GM23248 (cell line): ENCODE results near the gene SCO2. TPM values are rescaled to one million over a fixed set of nuclear protein-coding genes. Genes with fewer than 3 reads are reported as not detected.

ENCODE experiments used
- DNase-seq: peaks from one replicate; pipeline ENCODE4 v3.0.0-alpha.2; 2015
- H2AFZ ChIP-seq: fragments of 200-600 bp; sonication (generic); 2 replicates; pipeline ENCODE4 v1.6.1; 2016; ENCODE audit warnings: antibody characterized with exemption
- H3F3A ChIP-seq: fragments of 200-600 bp; sonication (generic); 2 replicates; pipeline ENCODE4 v1.6.1; 2016; ENCODE audit warnings: mild to moderate bottlenecking, antibody characterized with exemption, mixed run types; ENCODE audit not compliant: insufficient read depth
- H3K27ac ChIP-seq: fragments of 200-600 bp; sonication (generic); 2 replicates; pipeline ENCODE4 v1.5.1; 2016; ENCODE audit warnings: mild to moderate bottlenecking
- H3K27me3 ChIP-seq: fragments of 200-600 bp; sonication (generic); replicated peaks from 2 replicates; pipeline ENCODE4 v1.6.1; 2016; ENCODE audit warnings: mild to moderate bottlenecking; ENCODE audit not compliant: insufficient read depth
- H3K36me3 ChIP-seq: fragments of 200-600 bp; sonication (generic); 2 replicates; pipeline ENCODE4 v1.6.1; 2016; ENCODE audit warnings: low read depth, mild to moderate bottlenecking
- H3K4me1 ChIP-seq: fragments of 200-600 bp; sonication (generic); 2 replicates; pipeline ENCODE4 v1.6.1; 2016; ENCODE audit warnings: mild to moderate bottlenecking; ENCODE audit not compliant: insufficient read depth
- H3K4me2 ChIP-seq: fragments of 200-600 bp; sonication (generic); one replicate; pipeline ENCODE4 v1.6.1; 2016; ENCODE audit warnings: mild to moderate bottlenecking; ENCODE audit not compliant: unreplicated experiment
- H3K4me3 ChIP-seq: fragments of 200-600 bp; sonication (generic); 2 replicates; pipeline ENCODE4 v1.5.1; 2016; ENCODE audit warnings: mild to moderate bottlenecking
- H3K79me2 ChIP-seq: fragments of 200-600 bp; sonication (generic); 2 replicates; pipeline ENCODE4 v1.6.1; 2016; ENCODE audit warnings: mild to moderate bottlenecking; ENCODE audit not compliant: insufficient read depth
- H3K9ac ChIP-seq: fragments of 200-600 bp; sonication (generic); 2 replicates; pipeline ENCODE4 v1.6.1; 2016; ENCODE audit warnings: mild to moderate bottlenecking
- H3K9me2 ChIP-seq: fragments of 200-600 bp; sonication (generic); 2 replicates; pipeline ENCODE4 v1.6.1; 2016; ENCODE audit warnings: mixed run types, mild to moderate bottlenecking, moderate library complexity; ENCODE audit not compliant: insufficient read depth
- H3K9me3 ChIP-seq: fragments of 200-600 bp; sonication (generic); one replicate; pipeline ENCODE4 v1.6.1; 2017; ENCODE audit warnings: low read depth
- H4K20me1 ChIP-seq: fragments of 200-600 bp; sonication (generic); 2 replicates; pipeline ENCODE4 v1.6.0; 2016; ENCODE audit not compliant: insufficient read depth
- EZH2 ChIP-seq: fragments of 200-600 bp; sonication (generic); IDR thresholded peaks from 2 replicates; pipeline ENCODE4 v1.6.1; 2018; ENCODE audit warnings: antibody characterized with exemption, mild to moderate bottlenecking; ENCODE audit not compliant: insufficient read depth, poor library complexity, severe bottlenecking
- EZH2phosphoT487 ChIP-seq: fragments of 200-600 bp; sonication (generic); IDR thresholded peaks from 2 replicates; pipeline ENCODE4 v1.6.1; 2018; ENCODE audit warnings: antibody characterized with exemption, moderate library complexity, mild to moderate bottlenecking, low read depth; ENCODE audit not compliant: insufficient read depth
- WGBS, 2 experiments: methylation state at CpG; one replicate each; pipeline ENCODE4 v1.1.6; 2015 to 2017; ENCODE audit warnings: low lambda C conversion rate in 2 of 2, low coverage in 1 of 2; ENCODE audit errors: missing lambda C conversion rate in 2 of 2; 5-methylcytosine and 5-hydroxymethylcytosine counted together
- in situ Hi-C: fragments of 300-500 bp; cut with MboI; formaldehyde crosslinking; loops from 2 replicates; pipeline ENCODE4 v1.15.0; 2020
- polyA plus RNA-seq: library from polyadenylated mRNA; unstranded; fragments of >200 nt; fragmentation: Nextera tagmentation; extraction: Ambion mirVana; gene quantifications from 2 replicates; pipeline ENCODE4 v1.2.1, GENCODE V29; 2016
- total RNA-seq: library from RNA; depleted of rRNA; stranded (reverse); fragments of >200 nt; shearing (Covaris generic); gene quantifications from 2 replicates; pipeline ENCODE4 v1.2.3, GENCODE V29; 2014

Gene SCO2
- total and polyA plus RNA-seq, 2 experiments from 2014 or later, result 8.4 to 11.0 TPM

GRCh38 chr22:50524676-50525103, 708 bp downstream of the SCO2 start:
- peaks cover 34% of the 10 kb centered on the region for H3K79me2 ChIP-seq
- no peaks in the 10 kb centered on the region for H3K4me1 ChIP-seq
- 7 to 15% methylated on average over 17 to 19 of the region's 19 CpGs for WGBS, 2 experiments
- no peaks in the 10 kb centered on the region for H3K9me3 ChIP-seq
- peak; percentile 65 for DNase-seq
- H3K36me3 ChIP-seq, result 0 out of 2 replicates have a peak, but pooled peaks cover 6% of the 10 kb centered on the region
- H3K9me2 ChIP-seq, result no peaks in the 10 kb centered on the region
- peak overlapping the region; percentile 85 for H3K9ac ChIP-seq
- H3K4me2 ChIP-seq, result peak overlapping the region; percentile 91
- peaks cover 16% of the 10 kb centered on the region; the same call in 1 of the 2 replicates for H3F3A ChIP-seq
- H3K27ac ChIP-seq, result peak overlapping the region; percentile 84
- TF ChIP-seq EZH2, result no peak
- TF ChIP-seq EZH2phosphoT487, result no peak
- H3K27me3 ChIP-seq, result no peaks in the 10 kb centered on the region
- H4K20me1 ChIP-seq, result no peaks in the 10 kb centered on the region
- peak overlapping the region; percentile 77 for H3K4me3 ChIP-seq
- in situ Hi-C loops, result no loop called here
- peak overlapping the region; percentile 24 for H2AFZ ChIP-seq

DNA sequence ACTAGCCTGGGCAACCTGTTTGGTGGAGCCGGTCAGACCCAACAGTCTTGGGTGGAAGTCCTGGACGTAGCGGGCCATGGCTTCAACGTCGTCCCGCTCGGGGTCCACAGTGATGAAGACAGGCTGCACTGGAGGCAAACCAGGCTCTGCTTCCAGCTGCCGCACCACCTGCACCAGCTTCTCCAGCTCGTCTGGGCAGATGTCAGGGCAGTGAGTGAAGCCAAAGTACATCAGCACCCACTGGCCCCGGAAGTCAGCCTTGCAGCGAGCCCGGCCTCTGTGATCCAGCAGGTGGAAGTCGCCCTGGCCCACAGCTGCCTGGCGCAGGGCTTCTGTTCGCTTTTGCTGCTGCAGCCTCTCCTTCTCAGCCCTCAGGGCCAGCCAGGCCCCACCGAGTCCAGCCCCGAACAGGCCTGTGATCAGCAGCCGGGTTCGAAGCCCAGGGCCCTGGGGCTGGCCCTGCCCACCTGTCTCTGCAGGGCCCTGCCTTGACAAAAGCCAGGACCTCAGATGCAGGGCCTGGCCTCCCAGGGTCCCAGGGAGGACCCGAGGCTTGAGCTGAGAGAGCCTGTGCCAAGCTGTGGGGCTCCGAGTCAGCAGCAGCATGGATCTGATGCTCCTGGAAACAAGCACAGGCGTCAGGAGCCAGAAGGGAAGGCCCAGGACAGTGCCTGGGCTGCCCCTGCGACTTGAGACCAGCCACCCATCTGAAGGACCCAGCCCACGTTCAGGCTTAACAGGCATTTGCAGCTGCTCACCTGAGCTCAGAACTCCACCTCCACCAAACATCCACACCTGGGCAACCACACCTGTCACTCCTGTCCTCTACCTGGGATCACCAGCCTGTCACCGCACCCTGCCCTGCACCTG, 1.4 kb downstream of the SCO2 start:
- Histone ChIP-seq H3F3A (peaks cover 16% of the 10 kb centered on the region; the same call in 1 of the 2 replicates), H3K9ac (peak overlapping the region; percentile 85), H4K20me1 (no peaks in the 10 kb centered on the region), H3K9me3 (no peaks in the 10 kb centered on the region), H3K9me2 (no peaks in the 10 kb centered on the region), H3K79me2 (peaks cover 34% of the 10 kb centered on the region), H3K36me3 (0 out of 2 replicates have a peak, but pooled peaks cover 6% of the 10 kb centered on the region), H3K4me1 (no peaks in the 10 kb centered on the region), H3K27ac (peak overlapping the region; percentile 84), H3K4me3 (peak overlapping the region; percentile 77), H3K27me3 (no peaks in the 10 kb centered on the region), H2AFZ (no peak overlapping the region), H3K4me2 (peak overlapping the region; percentile 91)
- in situ Hi-C loops, result no loop called here
- DNase-seq, result no peak
- no peak for TF ChIP-seq EZH2
- TF ChIP-seq EZH2phosphoT487, result no peak
- WGBS, 2 experiments, result 68 to 72% methylated on average over 24 to 25 of the region's 25 CpGs

DNA sequence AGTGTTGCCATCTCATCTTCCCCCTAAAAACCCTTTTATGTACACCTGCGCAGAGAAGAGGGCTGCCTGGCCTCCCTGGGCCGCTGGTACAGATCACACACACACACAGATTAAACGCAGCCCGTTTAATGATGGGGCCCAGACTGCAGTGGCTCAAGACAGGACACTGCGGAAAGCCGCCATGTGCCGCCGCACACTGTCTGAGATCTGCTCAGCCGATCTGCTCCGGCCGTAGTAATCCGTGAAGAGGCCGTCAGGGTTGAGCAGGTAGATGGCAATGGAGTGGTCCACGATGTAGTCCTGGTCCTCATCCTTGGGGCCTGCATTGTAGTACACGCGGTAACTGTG, 2.0 kb downstream of the SCO2 start:
- Histone ChIP-seq H3K9me3 (no peaks in the 10 kb centered on the region), H3K4me2 (no peak overlapping the region), H3K9me2 (no peaks in the 10 kb centered on the region), H3K4me1 (no peaks in the 10 kb centered on the region), H3F3A (peaks cover 10% of the 10 kb centered on the region; the same call in 1 of the 2 replicates), H4K20me1 (no peaks in the 10 kb centered on the region), H3K9ac (no peak overlapping the region), H3K4me3 (no peak overlapping the region), H3K27me3 (no peaks in the 10 kb centered on the region), H3K36me3 (0 out of 2 replicates have a peak, but pooled peaks cover 6% of the 10 kb centered on the region), H3K79me2 (peaks cover 34% of the 10 kb centered on the region), H2AFZ (no peak overlapping the region), H3K27ac (no peak overlapping the region)
- 95 to 97% methylated on average over 16 of the region's 16 CpGs for WGBS, 2 experiments
- TF ChIP-seq EZH2phosphoT487 (no peak), EZH2 (no peak)
- no peak for DNase-seq
- in situ Hi-C loops, result no loop called here

DNA sequence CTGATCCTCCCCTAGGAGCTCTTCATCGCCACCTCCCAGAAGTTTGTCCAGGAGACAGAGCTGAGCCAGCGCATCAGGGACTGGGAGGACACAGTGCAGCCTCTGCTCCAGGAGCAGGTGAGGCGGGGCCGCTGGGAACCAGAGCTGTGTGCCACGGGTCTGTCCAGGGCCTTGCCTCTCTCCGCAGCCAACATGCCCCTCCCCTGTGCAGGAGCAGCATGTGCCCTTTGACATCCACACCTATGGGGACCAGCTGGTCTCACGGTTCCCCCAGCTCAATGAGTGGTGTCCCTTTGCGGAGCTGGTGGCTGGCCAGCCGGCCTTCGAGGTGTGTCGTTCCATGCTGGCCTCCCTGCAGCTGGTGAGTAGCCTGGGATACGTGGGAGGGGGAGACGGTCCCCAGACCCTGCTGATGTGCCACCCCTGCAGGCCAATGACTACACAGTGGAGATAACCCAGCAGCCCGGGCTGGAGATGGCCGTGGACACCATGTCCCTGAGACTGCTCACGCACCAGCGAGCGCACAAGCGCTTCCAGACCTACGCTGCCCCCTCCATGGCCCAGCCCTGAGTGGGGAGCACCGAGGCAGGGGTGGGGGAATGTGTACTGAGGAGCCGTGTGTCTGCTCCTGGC, 2.5 kb downstream of the SCO2 start:
- Histone ChIP-seq H3K9ac (no peak overlapping the region), H3K9me3 (no peaks in the 10 kb centered on the region), H3K27me3 (no peaks in the 10 kb centered on the region), H3F3A (peaks cover 4% of the 10 kb centered on the region; the same call in 1 of the 2 replicates), H3K9me2 (no peaks in the 10 kb centered on the region), H2AFZ (no peak overlapping the region), H3K4me2 (no peak overlapping the region), H3K27ac (no peak overlapping the region), H3K79me2 (peaks cover 34% of the 10 kb centered on the region), H3K4me3 (no peak overlapping the region), H3K36me3 (0 out of 2 replicates have a peak, but pooled peaks cover 6% of the 10 kb centered on the region), H4K20me1 (no peaks in the 10 kb centered on the region), H3K4me1 (no peaks in the 10 kb centered on the region)
- in situ Hi-C loops, result no loop called here
- 88 to 90% methylated on average over 22 of the region's 22 CpGs for WGBS, 2 experiments
- no peak for DNase-seq
- TF ChIP-seq EZH2, result no peak
- no peak for TF ChIP-seq EZH2phosphoT487
